Ascending aorta (tissue), 2 donors: ENCODE data around the gene TMPRSS2. TPM values are rescaled to one million over a fixed set of nuclear protein-coding genes. Genes with fewer than 3 reads are reported as not detected.
A peak's percentile ranks its signal among the peaks of the same experiment; 100 is the strongest.

Source experiments
- DNase-seq, 2 donors: peaks; one replicate each; pipeline ENCODE4 v3.0.0-alpha.2; 2019; ENCODE audit warnings: low spot score in 2 of 2
- H3K27ac ChIP-seq, 2 donors: fragments of 200-600 bp; sonication (generic); one replicate each; pipeline ENCODE4 v1.5.1; 2016 to 2017; ENCODE audit warnings: mild to moderate bottlenecking in 1 of 2
- H3K27me3 ChIP-seq: fragments of 200-600 bp; sonication (generic); one replicate; pipeline ENCODE4 v1.5.1; 2017
- H3K36me3 ChIP-seq, 2 donors: fragments of 200-600 bp; sonication (generic); one replicate each; pipeline ENCODE4 v1.5.1; 2016
- H3K4me1 ChIP-seq, 2 donors: fragments of 200-600 bp; sonication (generic); one replicate each; pipeline ENCODE4 v1.5.1; 2016 to 2017; ENCODE audit warnings: mild to moderate bottlenecking in 1 of 2
- H3K4me3 ChIP-seq, 2 donors: fragments of 200-600 bp; sonication (generic); one replicate each; pipeline ENCODE4 v1.5.1; 2016 to 2017; ENCODE audit warnings: mild to moderate bottlenecking in 1 of 2
- H3K9me3 ChIP-seq, 2 donors: fragments of 200-600 bp; sonication (generic); one replicate each; pipeline ENCODE4 v1.5.1; 2016
- CTCF ChIP-seq, 3 experiments: fragments of 200-600 bp in 2 of 3; fragments of 450-650 bp in 1 of 3; sonication (generic) in 2 of 3; IDR thresholded peaks; one replicate each; pipeline ENCODE4 v1.5.1; 2016 to 2019; ENCODE audit warnings: antibody characterized with exemption in 3 of 3, mild to moderate bottlenecking in 1 of 3, moderate library complexity in 1 of 3
- intact Hi-C: fragments of 100-400 bp; cut with DNase I; formaldehyde crosslinking; loops from one replicate; pipeline ENCODE4 v1.15.1; 2023
- total RNA-seq: library from RNA; depleted of rRNA; stranded (reverse); fragments of >200 nt; gene quantifications from one replicate; pipeline ENCODE4 v1.1.0, GENCODE V29; 2016

TMPRSS2 gene
- total RNA-seq, 1 donor from 2014 or later: not detected

GRCh38 chr21:41530366-41530765 is 22.4 kb upstream of the TMPRSS2 start:
- Histone ChIP-seq H3K9me3 (no peaks in the 10 kb centered on the region), H3K27ac (no peak overlapping the region), H3K36me3 (no peaks in the 10 kb centered on the region), H3K4me3 (no peak overlapping the region), H3K27me3 (no peaks in the 10 kb centered on the region), H3K4me1 (no peaks in the 10 kb centered on the region)
- no peak for DNase-seq
- TF ChIP-seq CTCF (IDR thresholded peaks at IDR 0.05): no peak
- intact Hi-C loops: no loop called here

DNA sequence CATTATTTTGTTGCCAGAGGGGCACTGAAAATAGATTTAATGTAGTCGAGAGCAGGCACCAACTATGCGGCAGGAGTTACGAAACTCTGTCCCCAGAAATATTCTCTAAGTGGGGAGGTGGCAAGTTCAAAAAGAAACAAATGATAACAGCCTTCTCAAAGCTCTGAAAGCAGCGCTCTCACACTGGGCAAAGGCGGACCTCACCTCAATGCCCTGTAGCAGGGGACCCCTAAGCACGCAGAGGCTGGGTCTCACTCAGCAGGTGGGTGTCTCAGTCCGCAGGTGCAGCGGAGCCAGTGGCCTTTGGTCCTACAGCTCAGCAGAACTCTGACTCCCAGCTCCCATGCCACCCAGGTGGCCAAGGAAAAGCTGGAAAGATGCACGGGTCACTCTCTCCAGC is 21.8 kb upstream of the TMPRSS2 start:
- no peak overlapping the region for H3K4me3 ChIP-seq
- no peaks in the 10 kb centered on the region for H3K27me3 ChIP-seq
- no peaks in the 10 kb centered on the region for H3K4me1 ChIP-seq
- DNase-seq: no peak
- H3K9me3 ChIP-seq: no peaks in the 10 kb centered on the region
- H3K27ac ChIP-seq: no peak overlapping the region
- no peaks in the 10 kb centered on the region for H3K36me3 ChIP-seq
- intact Hi-C loops: no loop called here
- TF ChIP-seq CTCF (IDR thresholded peaks at IDR 0.05): no peak

GRCh38 chr21:41526478-41527087 is 18.6 kb upstream of the TMPRSS2 start:
- intact Hi-C loops: no loop called here
- no peaks in the 10 kb centered on the region for H3K4me1 ChIP-seq
- TF ChIP-seq CTCF (IDR thresholded peaks at IDR 0.05): no peak
- no peak overlapping the region for H3K4me3 ChIP-seq
- no peaks in the 10 kb centered on the region for H3K9me3 ChIP-seq
- H3K27ac ChIP-seq: no peak overlapping the region
- no peaks in the 10 kb centered on the region for H3K27me3 ChIP-seq
- no peak for DNase-seq
- H3K36me3 ChIP-seq: no peaks in the 10 kb centered on the region

DNA sequence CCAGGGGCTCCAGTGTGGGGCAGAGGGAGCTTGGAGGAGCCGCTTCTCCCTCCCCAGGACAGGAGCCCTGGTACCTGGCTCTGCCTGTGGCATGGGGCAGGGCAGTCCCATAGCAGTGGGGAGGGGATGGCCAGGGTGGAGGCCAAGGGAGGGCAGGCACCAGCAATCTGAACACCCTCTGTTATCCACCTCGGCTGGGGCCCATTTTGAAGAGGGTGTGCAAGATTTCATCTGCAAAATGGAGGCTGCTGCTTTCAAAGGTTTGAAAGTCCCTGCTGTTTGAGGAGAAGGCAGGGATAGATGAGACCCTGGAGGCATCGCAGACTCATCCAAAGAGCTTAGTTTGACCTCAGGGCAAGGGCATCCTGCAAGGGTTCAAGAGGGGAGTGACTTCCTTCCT is 15.2 kb upstream of the TMPRSS2 start:
- peak in 1 of 2 donors; percentile 12 for DNase-seq
- Histone ChIP-seq H3K27me3 (no peaks in the 10 kb centered on the region), H3K9me3 (no peaks in the 10 kb centered on the region), H3K36me3 (no peaks in the 10 kb centered on the region), H3K4me1 (no peaks in the 10 kb centered on the region), H3K27ac (no peak overlapping the region), H3K4me3 (no peak overlapping the region)
- TF ChIP-seq CTCF (IDR thresholded peaks at IDR 0.05): no peak
- intact Hi-C loops: no loop called here

GRCh38 chr21:41521489-41522027 is 13.6 kb upstream of the TMPRSS2 start:
- no peak for DNase-seq
- H3K27me3 ChIP-seq: no peaks in the 10 kb centered on the region
- H3K36me3 ChIP-seq: no peaks in the 10 kb centered on the region
- no peak for TF ChIP-seq CTCF (IDR thresholded peaks at IDR 0.05)
- no peak overlapping the region for H3K4me3 ChIP-seq
- no peaks in the 10 kb centered on the region for H3K4me1 ChIP-seq
- no peaks in the 10 kb centered on the region for H3K9me3 ChIP-seq
- intact Hi-C loops: no loop called here
- H3K27ac ChIP-seq: no peak overlapping the region
